Endothelial cell (in vitro differentiated cells): Measurements from ENCODE around the gene ITGB2. TPM values are rescaled to one million over a fixed set of nuclear protein-coding genes. Genes with fewer than 3 reads are reported as not detected.
"Not testable (repeated sequence)": the region's sequence is repeated elsewhere in the genome, so short reads cannot be mapped to it uniquely, and the experiment has no call there.

Experiments
- DNase-seq: peaks from one replicate; pipeline ENCODE4 v3.0.0; 2021; ENCODE audit warnings: low spot score
- H3K27ac Mint-ChIP-seq: one replicate; pipeline ENCODE4 v1.8.0; 2021; ENCODE audit warnings: mixed read lengths, inconsistent platforms; ENCODE audit not compliant: unreplicated experiment
- H3K27me3 Mint-ChIP-seq: one replicate; pipeline ENCODE4 v1.8.0; 2021; ENCODE audit warnings: mild to moderate bottlenecking, moderate library complexity, mixed read lengths, inconsistent platforms; ENCODE audit not compliant: unreplicated experiment
- H3K36me3 Mint-ChIP-seq: one replicate; pipeline ENCODE4 v1.8.0; 2021; ENCODE audit warnings: mild to moderate bottlenecking, low read depth, mixed read lengths, inconsistent platforms; ENCODE audit not compliant: unreplicated experiment
- H3K4me1 Mint-ChIP-seq: one replicate; pipeline ENCODE4 v1.8.0; 2021; ENCODE audit warnings: mild to moderate bottlenecking, mixed read lengths, inconsistent platforms; ENCODE audit not compliant: unreplicated experiment
- H3K4me3 Mint-ChIP-seq: one replicate; pipeline ENCODE4 v1.8.0; 2021; ENCODE audit warnings: mild to moderate bottlenecking, mixed read lengths, inconsistent platforms; ENCODE audit not compliant: unreplicated experiment
- H3K9me3 Mint-ChIP-seq: one replicate; pipeline ENCODE4 v1.8.0; 2021; ENCODE audit warnings: mixed read lengths, inconsistent platforms; ENCODE audit not compliant: unreplicated experiment
- total RNA-seq: library from RNA; stranded (reverse); fragmentation: NEBNext Ultra II Directional; extraction: Animal tissue kit (Norgen Biotek cat#: 25700); gene quantifications from one replicate; pipeline ENCODE4 v1.2.1, GENCODE V29; 2021; ENCODE audit not compliant: unreplicated experiment
- TF ChIP-seq, protein P1 (sequence below): fragments of 200-600 bp; sonication (generic); IDR thresholded peaks from one replicate; pipeline ENCODE4 v1.5.0; 2021; ENCODE audit warnings: antibody characterized with exemption; ENCODE audit not compliant: unreplicated experiment

The ITGB2 gene
- total RNA-seq, 1 donor from 2014 or later: 21.3 TPM

DNA sequence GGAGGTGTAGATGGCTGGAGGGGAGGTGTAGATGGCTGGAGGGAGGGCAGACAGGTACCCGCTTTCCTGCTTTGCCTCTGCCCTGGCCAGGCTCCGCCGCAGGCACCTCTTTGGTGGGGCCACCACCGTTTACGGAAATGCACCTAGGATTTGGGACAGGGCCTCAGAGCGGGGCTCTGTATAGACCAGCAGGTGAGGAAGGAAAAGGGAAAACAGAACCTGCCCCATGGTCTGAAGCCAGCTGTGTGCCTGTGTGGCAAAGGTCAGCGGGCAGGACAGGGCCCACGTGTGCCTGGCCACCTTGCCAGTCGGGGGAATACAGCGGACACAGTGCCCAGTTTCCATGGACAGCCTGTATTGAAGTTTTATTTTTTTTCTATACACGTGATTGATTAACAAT lies 35.1 kb downstream of the ITGB2 start:
- no peaks in the 10 kb centered on the region for H3K36me3 Mint-ChIP-seq
- H3K27ac Mint-ChIP-seq: no peak overlapping the region
- H3K9me3 Mint-ChIP-seq: no peaks in the 10 kb centered on the region

DNA sequence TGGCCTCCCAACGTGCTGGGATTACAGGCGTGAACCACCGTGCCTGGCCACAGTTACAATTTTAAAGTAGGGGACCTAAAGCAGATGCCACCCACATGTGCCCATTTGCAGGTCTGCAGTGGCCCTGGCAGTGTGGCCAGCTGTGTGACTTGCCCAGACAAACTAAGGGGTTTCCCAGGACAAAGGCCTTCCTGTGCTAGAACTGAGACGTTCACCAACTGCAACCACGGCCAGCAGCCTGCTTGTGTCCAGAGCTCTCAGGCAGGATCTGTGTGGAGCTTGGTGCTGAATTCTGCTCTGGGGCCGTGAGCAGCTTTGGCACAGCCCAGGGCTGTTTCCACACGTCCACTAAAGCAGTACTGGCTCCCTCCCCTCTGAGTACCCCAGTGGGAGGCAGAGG lies 36.6 kb downstream of the ITGB2 start:
- DNase-seq: no peak
- H3K9me3 Mint-ChIP-seq: no peaks in the 10 kb centered on the region
- no peaks in the 10 kb centered on the region for H3K36me3 Mint-ChIP-seq
- no peak overlapping the region for H3K27ac Mint-ChIP-seq
- H3K27me3 Mint-ChIP-seq: peaks cover 2% of the 10 kb centered on the region
- TF ChIP-seq, protein P1, sequence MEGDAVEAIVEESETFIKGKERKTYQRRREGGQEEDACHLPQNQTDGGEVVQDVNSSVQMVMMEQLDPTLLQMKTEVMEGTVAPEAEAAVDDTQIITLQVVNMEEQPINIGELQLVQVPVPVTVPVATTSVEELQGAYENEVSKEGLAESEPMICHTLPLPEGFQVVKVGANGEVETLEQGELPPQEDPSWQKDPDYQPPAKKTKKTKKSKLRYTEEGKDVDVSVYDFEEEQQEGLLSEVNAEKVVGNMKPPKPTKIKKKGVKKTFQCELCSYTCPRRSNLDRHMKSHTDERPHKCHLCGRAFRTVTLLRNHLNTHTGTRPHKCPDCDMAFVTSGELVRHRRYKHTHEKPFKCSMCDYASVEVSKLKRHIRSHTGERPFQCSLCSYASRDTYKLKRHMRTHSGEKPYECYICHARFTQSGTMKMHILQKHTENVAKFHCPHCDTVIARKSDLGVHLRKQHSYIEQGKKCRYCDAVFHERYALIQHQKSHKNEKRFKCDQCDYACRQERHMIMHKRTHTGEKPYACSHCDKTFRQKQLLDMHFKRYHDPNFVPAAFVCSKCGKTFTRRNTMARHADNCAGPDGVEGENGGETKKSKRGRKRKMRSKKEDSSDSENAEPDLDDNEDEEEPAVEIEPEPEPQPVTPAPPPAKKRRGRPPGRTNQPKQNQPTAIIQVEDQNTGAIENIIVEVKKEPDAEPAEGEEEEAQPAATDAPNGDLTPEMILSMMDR: no peak
- H3K4me3 Mint-ChIP-seq: no peak overlapping the region
- peaks cover 27% of the 10 kb centered on the region for H3K4me1 Mint-ChIP-seq

More for the DNA sequence above, 35.1 kb downstream of the ITGB2 start:
- no peak for DNase-seq
- TF ChIP-seq, protein P1: no peak
- no peak overlapping the region for H3K4me3 Mint-ChIP-seq
- peaks cover 19% of the 10 kb centered on the region for H3K4me1 Mint-ChIP-seq
- H3K27me3 Mint-ChIP-seq: peaks cover 2% of the 10 kb centered on the region

DNA sequence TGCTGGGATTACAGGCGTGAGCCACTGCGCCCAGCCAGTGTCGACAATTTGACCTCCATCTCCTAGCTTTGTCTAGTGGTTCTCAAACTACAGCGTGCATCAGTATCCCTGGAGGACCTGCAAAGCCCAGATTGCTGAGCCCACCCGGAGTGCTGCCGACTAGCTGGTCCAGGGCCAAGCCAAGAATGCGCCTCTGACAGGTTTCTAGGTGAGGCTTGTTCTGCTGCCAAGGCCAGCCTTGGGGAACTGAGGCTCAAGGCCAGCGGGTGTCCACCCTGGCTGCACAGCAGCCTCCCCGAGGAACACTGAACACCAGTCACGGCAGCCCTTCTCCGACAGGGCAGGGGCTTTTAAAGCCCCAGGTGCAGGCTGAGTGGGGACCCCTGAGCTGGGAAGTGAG lies 37.4 kb downstream of the ITGB2 start:
- Mint-ChIP-seq H3K4me1 (peaks cover 27% of the 10 kb centered on the region), H3K9me3 (no peaks in the 10 kb centered on the region), H3K4me3 (no peak overlapping the region), H3K27ac (no peak overlapping the region), H3K27me3 (peaks cover 2% of the 10 kb centered on the region), H3K36me3 (no peaks in the 10 kb centered on the region)
- TF ChIP-seq, protein P1: no peak
- no peak for DNase-seq

DNA sequence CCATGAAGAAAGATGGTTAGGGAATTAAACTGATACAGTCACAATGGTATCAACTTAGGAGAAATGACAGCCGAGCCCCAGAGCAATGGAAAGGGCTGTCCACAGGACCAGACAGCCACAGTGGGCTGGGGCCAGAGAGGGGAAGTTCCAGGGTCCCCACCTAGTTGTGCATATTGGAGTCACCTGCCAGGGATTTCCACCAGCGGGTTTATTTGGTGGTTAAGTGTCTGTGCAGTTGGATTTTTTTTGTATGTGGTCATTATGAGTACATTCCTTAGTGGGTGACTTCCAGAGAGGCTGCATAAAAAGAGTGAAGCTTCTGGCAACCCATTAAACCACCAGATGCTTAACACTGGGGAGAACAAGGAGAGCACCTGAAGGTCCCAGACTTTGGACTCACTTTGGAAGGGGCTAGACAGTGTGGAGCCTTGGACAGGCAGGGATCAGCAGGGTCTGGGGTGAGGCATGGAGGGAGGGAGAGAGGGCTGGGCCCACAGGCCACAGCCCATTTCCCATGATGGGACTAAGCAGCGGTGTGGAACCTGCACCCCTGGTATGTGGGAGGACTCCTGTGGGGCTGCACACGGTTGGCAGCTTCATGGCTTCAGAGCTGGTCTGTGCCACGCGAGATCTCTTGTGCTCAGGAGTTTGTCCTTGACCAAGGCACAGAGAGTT lies 39.4 kb downstream of the ITGB2 start:
- Mint-ChIP-seq H3K4me1 (peaks cover 27% of the 10 kb centered on the region), H3K9me3 (no peaks in the 10 kb centered on the region), H3K36me3 (no peaks in the 10 kb centered on the region), H3K27me3 (peaks cover 2% of the 10 kb centered on the region), H3K27ac (peak overlapping the region; percentile 92), H3K4me3 (peak overlapping the region; percentile 57)
- no peak for DNase-seq
- TF ChIP-seq, protein P1: no peak

DNA sequence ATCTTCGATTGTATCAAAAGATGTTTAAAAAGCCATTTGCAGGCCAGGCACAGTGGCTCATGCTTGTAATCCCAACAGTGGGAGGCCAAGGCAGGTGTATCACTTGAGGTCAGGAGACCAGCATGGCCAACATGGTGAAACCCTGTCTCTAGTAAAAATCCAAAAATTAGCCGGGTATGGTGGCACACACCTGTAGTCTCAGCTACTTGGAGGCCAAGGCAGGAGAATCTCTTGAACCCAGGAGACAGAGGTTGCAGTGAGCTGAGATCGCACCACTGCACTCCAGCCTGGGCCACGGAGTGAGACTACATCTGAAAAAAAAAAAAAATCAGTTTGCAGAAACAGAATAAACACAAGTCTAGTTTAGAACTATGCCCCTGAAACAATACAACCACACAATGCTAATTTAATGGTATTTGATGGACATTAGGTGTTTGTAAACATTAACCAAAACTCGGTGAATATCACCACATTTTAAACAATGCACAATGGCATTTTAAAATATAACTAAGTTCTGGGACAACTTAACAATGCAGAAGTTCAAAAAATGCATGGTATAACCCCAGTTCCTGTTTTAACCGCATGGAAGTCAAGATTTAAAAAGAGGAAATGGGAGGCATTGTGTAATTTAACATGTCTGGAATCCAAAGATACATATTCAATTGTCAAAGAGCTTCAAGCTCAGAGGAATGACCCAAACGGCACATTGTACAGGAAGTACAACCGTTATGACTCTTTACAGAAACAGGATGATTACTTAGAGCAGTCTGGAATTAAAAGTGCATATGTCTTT lies 40.1 kb downstream of the ITGB2 start:
- Mint-ChIP-seq H3K9me3 (no peaks in the 10 kb centered on the region), H3K4me3 (no peak overlapping the region), H3K27me3 (no peaks in the 10 kb centered on the region), H3K4me1 (peaks cover 29% of the 10 kb centered on the region), H3K27ac (peak overlapping the region; percentile 92), H3K36me3 (no peaks in the 10 kb centered on the region)
- no peak for DNase-seq
- TF ChIP-seq, protein P1: no peak

DNA sequence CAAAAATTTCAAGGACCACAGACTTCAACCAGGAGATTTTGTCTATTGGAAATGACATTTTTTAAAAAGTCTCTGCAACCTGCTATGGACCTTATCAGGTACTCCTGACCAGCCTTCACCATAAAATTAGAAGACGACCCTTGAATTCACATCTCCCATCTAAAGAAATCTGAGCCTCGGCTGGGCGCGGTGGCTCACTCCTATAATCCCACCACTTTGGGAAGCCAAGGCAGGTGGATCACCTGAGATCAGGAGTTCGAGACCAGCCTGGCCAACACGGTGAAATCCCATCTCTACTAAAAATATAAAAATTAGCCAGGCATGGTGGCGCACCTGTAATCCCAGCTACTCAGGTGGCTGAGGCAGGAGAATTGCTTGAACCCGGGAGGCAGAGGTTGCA lies 41.5 kb downstream of the ITGB2 start:
- DNase-seq, H3K27me3 Mint-ChIP-seq, H3K9me3 Mint-ChIP-seq, H3K36me3 Mint-ChIP-seq, H3K27ac Mint-ChIP-seq, H3K4me3 Mint-ChIP-seq: not testable (repeated sequence)
- peaks cover 29% of the 10 kb centered on the region for H3K4me1 Mint-ChIP-seq
